Measurements from ENCODE around the gene KRT8.
"Not testable (repeated sequence)": the region's sequence is repeated elsewhere in the genome, so short reads cannot be mapped to it uniquely, and the experiment has no call there.

KRT8 gene

GRCh38 chr12:52891044-52891443 lies 13.8 kb downstream of the KRT8 start:
- H2AFZ ChIP-seq, result no peak overlapping the region
- no peaks in the 10 kb centered on the region for H3K9me3 ChIP-seq (ENCODE audit: control insufficient read depth, low read length)
- TF ChIP-seq CTCF (IDR thresholded peaks at IDR 0.05), result no peak
- H3K79me2 ChIP-seq, result no peaks in the 10 kb centered on the region
- no peaks in the 10 kb centered on the region for H3K27me3 ChIP-seq (ENCODE audit: control insufficient read depth, insufficient read depth, low read length)
- no peaks in the 10 kb centered on the region for H3K36me3 ChIP-seq (ENCODE audit: control insufficient read depth, insufficient read depth, low read length)
- no peak overlapping the region for H3K27ac ChIP-seq
- H3K4me1 ChIP-seq, result no peaks in the 10 kb centered on the region
- H3K4me3 ChIP-seq (ENCODE audit: low read depth, low read length), result no peak overlapping the region
- no peak overlapping the region for H3K4me2 ChIP-seq (ENCODE audit: low read length)
- H3K9ac ChIP-seq, result no peak overlapping the region

- H3K9me3 ChIP-seq (ENCODE audit: control insufficient read depth, low read length), result no peaks in the 10 kb centered on the region
- H3K79me2 ChIP-seq, result no peaks in the 10 kb centered on the region
- H3K4me1 ChIP-seq, result no peaks in the 10 kb centered on the region
- no peak overlapping the region for H2AFZ ChIP-seq
- H3K4me2 ChIP-seq (ENCODE audit: low read length), result no peak overlapping the region
- H3K4me3 ChIP-seq (ENCODE audit: low read depth, low read length), result no peak overlapping the region
- TF ChIP-seq CTCF (IDR thresholded peaks at IDR 0.05), result no peak
- H3K27ac ChIP-seq, result no peak overlapping the region
- no peaks in the 10 kb centered on the region for H3K36me3 ChIP-seq (ENCODE audit: control insufficient read depth, insufficient read depth, low read length)
- H3K9ac ChIP-seq, result no peak overlapping the region
- no peaks in the 10 kb centered on the region for H3K27me3 ChIP-seq (ENCODE audit: control insufficient read depth, insufficient read depth, low read length)
Observed at GRCh38 chr12:52890417-52890816, 14.5 kb downstream of the KRT8 start.

DNA sequence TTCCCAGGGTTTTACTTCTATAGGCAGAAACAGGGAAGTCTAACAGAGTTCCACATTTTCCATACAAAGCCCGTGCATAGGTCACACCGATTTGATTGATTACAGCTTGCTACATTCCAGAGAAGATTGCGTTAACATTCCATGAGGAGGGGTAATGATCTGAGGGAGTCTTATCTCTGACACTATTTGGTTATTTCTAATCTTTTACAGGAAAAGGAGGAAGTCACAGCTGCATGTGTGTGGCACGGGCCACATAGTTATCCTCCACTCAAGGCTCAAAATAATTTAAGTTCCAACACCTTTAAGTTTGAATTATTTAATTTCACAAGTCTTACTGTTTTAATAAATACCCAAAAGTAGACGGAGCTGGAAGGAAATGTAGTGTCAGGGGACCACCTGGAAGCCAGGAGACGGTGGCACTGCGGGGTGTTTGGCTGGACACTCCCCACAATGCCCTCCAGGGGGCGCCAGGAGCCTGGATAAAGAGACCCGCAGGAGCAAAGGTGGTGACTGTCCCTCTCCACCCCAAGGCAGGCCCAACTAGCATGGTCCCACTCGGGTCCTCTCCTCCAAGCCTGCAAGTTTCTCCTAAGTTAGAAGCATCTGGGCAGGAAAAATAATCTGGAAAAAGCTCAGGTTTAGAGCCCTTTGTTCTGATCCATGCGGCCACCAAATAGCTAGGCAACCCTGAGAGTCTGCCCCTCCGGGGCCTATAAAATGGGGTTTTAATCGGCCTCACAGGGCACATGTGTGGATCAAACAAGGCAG lies 20.2 kb downstream of the KRT8 start:
- H3K27me3 ChIP-seq (ENCODE audit: control insufficient read depth, insufficient read depth, low read length), result no peaks in the 10 kb centered on the region
- H3K9me3 ChIP-seq (ENCODE audit: control insufficient read depth, low read length), result no peaks in the 10 kb centered on the region
- no peak overlapping the region for H3K9ac ChIP-seq
- H3K4me3 ChIP-seq (ENCODE audit: low read depth, low read length), result no peak overlapping the region
- no peaks in the 10 kb centered on the region for H3K4me1 ChIP-seq
- no peaks in the 10 kb centered on the region for H3K36me3 ChIP-seq (ENCODE audit: control insufficient read depth, insufficient read depth, low read length)
- H3K4me2 ChIP-seq (ENCODE audit: low read length), result no peak overlapping the region
- no peak overlapping the region for H2AFZ ChIP-seq
- no peaks in the 10 kb centered on the region for H3K79me2 ChIP-seq
- TF ChIP-seq CTCF (IDR thresholded peaks at IDR 0.05), result peak; percentile 96
- H3K27ac ChIP-seq, result no peak overlapping the region

GRCh38 chr12:52880499-52880898 lies 24.4 kb downstream of the KRT8 start:
- H3K27me3 ChIP-seq (ENCODE audit: control insufficient read depth, insufficient read depth, low read length); H3K4me3 ChIP-seq (ENCODE audit: low read depth, low read length); H3K79me2 ChIP-seq; H3K27ac ChIP-seq; H3K9ac ChIP-seq; H2AFZ ChIP-seq; H3K4me2 ChIP-seq (ENCODE audit: low read length); H3K9me3 ChIP-seq (ENCODE audit: control insufficient read depth, low read length); H3K36me3 ChIP-seq (ENCODE audit: control insufficient read depth, insufficient read depth, low read length); H3K4me1 ChIP-seq: not testable (repeated sequence)

DNA sequence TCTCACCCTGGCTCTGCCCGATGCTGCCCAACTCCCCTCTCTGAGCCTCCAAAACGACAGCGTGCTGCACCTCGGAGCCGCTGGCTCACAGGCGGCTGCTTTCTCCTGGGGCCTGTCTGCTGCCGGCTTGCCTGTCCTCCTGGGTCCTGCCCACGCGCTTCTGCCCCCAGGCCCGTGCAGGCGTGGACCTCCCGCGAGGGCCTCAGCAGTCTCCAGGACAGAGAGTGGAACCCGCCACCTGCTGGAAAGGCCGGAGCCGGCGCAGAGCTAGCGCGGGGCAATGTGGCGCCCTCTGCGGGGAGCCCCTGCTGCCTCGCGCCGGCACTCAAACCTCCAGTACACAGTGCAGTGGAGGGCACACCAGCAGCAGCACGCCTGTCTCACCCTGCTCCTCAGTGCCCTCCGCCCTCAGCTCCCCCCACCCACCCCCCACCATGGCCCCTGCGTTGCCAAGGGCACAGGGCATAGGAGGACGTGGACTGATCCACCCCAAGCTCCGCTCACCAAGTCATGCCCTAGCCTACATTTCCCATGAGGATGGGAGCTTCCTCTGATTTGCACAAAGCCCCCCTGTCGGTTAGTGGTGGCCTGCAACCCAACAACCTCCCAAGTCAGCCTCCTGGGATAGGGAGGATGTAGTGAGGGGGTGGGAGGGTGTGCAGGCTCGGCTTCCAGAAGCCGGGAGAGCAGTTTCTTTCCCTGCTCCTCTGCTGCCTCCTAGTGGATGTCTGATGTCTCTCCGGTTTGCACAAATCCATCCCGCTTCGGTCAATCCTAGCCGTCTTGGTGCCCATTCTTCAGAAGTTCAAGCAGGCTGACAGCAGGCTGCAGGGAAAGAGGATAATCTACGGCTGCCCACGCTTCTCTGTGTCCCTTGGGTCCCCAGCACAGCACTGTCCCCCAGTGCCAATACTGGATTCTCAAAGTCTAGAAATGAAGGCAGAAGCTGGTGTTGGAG lies 25.2 kb downstream of the KRT8 start:
- Histone ChIP-seq H3K4me3 (ENCODE audit: low read depth, low read length) (no peak overlapping the region), H2AFZ (peak overlapping the region; percentile 76), H3K9me3 (ENCODE audit: control insufficient read depth, low read length) (no peaks in the 10 kb centered on the region), H3K4me1 (peaks cover 3% of the 10 kb centered on the region), H3K36me3 (ENCODE audit: control insufficient read depth, insufficient read depth, low read length) (no peaks in the 10 kb centered on the region), H3K27me3 (ENCODE audit: control insufficient read depth, insufficient read depth, low read length) (no peaks in the 10 kb centered on the region), H3K79me2 (no peaks in the 10 kb centered on the region), H3K4me2 (ENCODE audit: low read length) (no peak overlapping the region), H3K27ac (no peak overlapping the region), H3K9ac (no peak overlapping the region)
- peak; percentile 62 for TF ChIP-seq CTCF (IDR thresholded peaks at IDR 0.05)

Data from parathyroid adenoma (tissue), 2 donors.